Mesenchymal stem cell (in vitro differentiated cells and primary cell): Measurements from ENCODE around the gene TRIM67.
A peak's percentile ranks its signal among the peaks of the same experiment; 100 is the strongest.

Experiments
- DNase-seq: peaks from one replicate; pipeline ENCODE4 v3.0.0-alpha.2; 2013
- H2AFZ ChIP-seq: one replicate; pipeline ENCODE4 v1.6.1; 2013; ENCODE audit warnings: low read depth, mild to moderate bottlenecking, control low read depth, inconsistent platforms, low read length, moderate library complexity
- H2AK5ac ChIP-seq: 2 replicates; pipeline ENCODE4 v1.6.1; 2013; ENCODE audit warnings: low read length, moderate library complexity, mild to moderate bottlenecking, inconsistent platforms; ENCODE audit not compliant: severe bottlenecking
- H2BK120ac ChIP-seq: one replicate; pipeline ENCODE4 v1.6.1; 2013; ENCODE audit warnings: low read depth, mild to moderate bottlenecking, inconsistent platforms, low read length, moderate library complexity
- H2BK12ac ChIP-seq, 2 experiments: one replicate each; pipeline ENCODE4 v1.6.1; 2013; ENCODE audit warnings: inconsistent platforms in 2 of 2, low read length in 2 of 2, mild to moderate bottlenecking in 2 of 2, moderate library complexity in 2 of 2, control low read depth in 1 of 2
- H2BK15ac ChIP-seq: one replicate; pipeline ENCODE4 v1.6.1; 2013; ENCODE audit warnings: mild to moderate bottlenecking, low read depth, inconsistent platforms; ENCODE audit not compliant: poor library complexity, severe bottlenecking
- H2BK5ac ChIP-seq: 2 replicates; pipeline ENCODE4 v1.6.1; 2013; ENCODE audit warnings: low read depth, mild to moderate bottlenecking, low read length, control low read depth, inconsistent platforms; ENCODE audit not compliant: poor library complexity, severe bottlenecking
- H3K14ac ChIP-seq, 2 experiments: one replicate each; pipeline ENCODE4 v1.6.1; 2013; ENCODE audit warnings: inconsistent platforms in 2 of 2, low read length in 2 of 2, control low read depth in 1 of 2, mild to moderate bottlenecking in 1 of 2, moderate library complexity in 1 of 2
- H3K18ac ChIP-seq, 2 experiments: one replicate each; pipeline ENCODE4 v1.6.1; 2013; ENCODE audit warnings: inconsistent platforms in 2 of 2, low read length in 2 of 2, control low read depth in 1 of 2, low read depth in 1 of 2, mild to moderate bottlenecking in 1 of 2
- H3K23ac ChIP-seq, 2 experiments: one replicate each; pipeline ENCODE4 v1.6.1; 2013; ENCODE audit warnings: inconsistent platforms in 2 of 2, low read length in 2 of 2, mild to moderate bottlenecking in 2 of 2, moderate library complexity in 2 of 2, control low read depth in 1 of 2
- H3K27ac ChIP-seq: 2 replicates; pipeline ENCODE4 v1.5.1; 2013; ENCODE audit warnings: mild to moderate bottlenecking, moderate library complexity, low read length, control low read depth, inconsistent platforms; ENCODE audit not compliant: poor library complexity, severe bottlenecking
- H3K27me3 ChIP-seq, 2 experiments: 2 replicates each; pipeline versions ENCODE4 v1.6.1 to v1.7.0; 2013; ENCODE audit warnings: low read length in 2 of 2, mild to moderate bottlenecking in 2 of 2, moderate library complexity in 2 of 2, control low read depth in 1 of 2, inconsistent platforms in 1 of 2; ENCODE audit not compliant: control insufficient read depth in 1 of 2, insufficient read depth in 1 of 2
- H3K36me3 ChIP-seq, 2 experiments: 2 replicates each; pipeline versions ENCODE4 v1.6.1 to v1.7.0; 2013; ENCODE audit warnings: low read length in 2 of 2, control low read depth in 1 of 2, inconsistent platforms in 1 of 2, low read depth in 1 of 2, mild to moderate bottlenecking in 1 of 2; ENCODE audit not compliant: insufficient read depth in 2 of 2, control insufficient read depth in 1 of 2
- H3K4ac ChIP-seq, 2 experiments: one replicate each; pipeline ENCODE4 v1.6.1; 2013; ENCODE audit warnings: inconsistent platforms in 2 of 2, low read length in 2 of 2, mild to moderate bottlenecking in 2 of 2, moderate library complexity in 2 of 2, control low read depth in 1 of 2, low read depth in 1 of 2
- H3K4me1 ChIP-seq: 2 replicates; pipeline ENCODE4 v1.6.1; 2013; ENCODE audit warnings: low read depth, low read length, control low read depth; ENCODE audit not compliant: control insufficient read depth, insufficient read depth
- H3K4me2 ChIP-seq: 2 replicates; pipeline ENCODE4 v1.6.1; 2013; ENCODE audit warnings: low read length, mild to moderate bottlenecking, inconsistent platforms; ENCODE audit not compliant: poor library complexity, severe bottlenecking
- H3K4me3 ChIP-seq, 2 experiments: 2 replicates each; pipeline versions ENCODE4 v1.5.1 to v1.7.0; 2013; ENCODE audit warnings: low read length in 2 of 2, mild to moderate bottlenecking in 2 of 2, control low read depth in 1 of 2, low read depth in 1 of 2; ENCODE audit not compliant: insufficient read depth in 1 of 2
- H3K79me1 ChIP-seq: replicated peaks from 2 replicates; pipeline ENCODE4 v1.6.1; 2013; ENCODE audit warnings: mild to moderate bottlenecking, control low read depth, low read length, inconsistent platforms; ENCODE audit not compliant: poor library complexity, severe bottlenecking
- H3K9ac ChIP-seq: 2 replicates; pipeline ENCODE4 v1.7.0; 2013; ENCODE audit warnings: mild to moderate bottlenecking, low read length, moderate library complexity
- H3K9me3 ChIP-seq: 2 replicates; pipeline ENCODE4 v1.7.0; 2013; ENCODE audit warnings: mild to moderate bottlenecking, low read length; ENCODE audit not compliant: control insufficient read depth
- H4K8ac ChIP-seq: one replicate; pipeline ENCODE4 v1.6.1; 2013; ENCODE audit warnings: inconsistent platforms, mild to moderate bottlenecking, low read length, moderate library complexity
- H4K91ac ChIP-seq: one replicate; pipeline ENCODE4 v1.6.1; 2013; ENCODE audit warnings: mild to moderate bottlenecking, low read length, inconsistent platforms
- WGBS: methylation state at CpG from one replicate; pipeline ENCODE4 v1.1.7; 2013; ENCODE audit warnings: mixed read lengths; 5-methylcytosine and 5-hydroxymethylcytosine counted together

The TRIM67 gene

DNA sequence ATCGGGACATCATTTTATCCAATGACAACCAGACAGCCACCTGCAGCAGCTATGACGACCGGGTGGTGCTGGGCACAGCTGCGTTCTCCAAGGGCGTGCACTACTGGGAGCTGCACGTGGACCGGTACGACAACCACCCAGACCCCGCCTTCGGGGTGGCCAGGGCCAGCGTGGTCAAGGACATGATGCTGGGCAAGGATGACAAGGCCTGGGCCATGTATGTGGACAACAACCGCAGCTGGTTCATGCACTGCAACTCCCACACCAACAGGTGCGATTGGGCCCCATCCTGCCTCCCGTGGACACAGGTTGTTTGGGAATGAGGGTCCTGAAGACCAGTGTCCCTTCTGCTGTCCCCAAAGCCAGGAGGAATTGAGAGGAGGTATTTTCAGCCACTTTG is 47.1 kb downstream of the TRIM67 start:
- Histone ChIP-seq H4K8ac (no peak overlapping the region), H3K4me1 (peaks cover 6% of the 10 kb centered on the region), H2BK15ac (no peak overlapping the region), H3K14ac (no peak overlapping the region), H2BK5ac (no peak overlapping the region), H3K18ac (no peak overlapping the region), H3K4me2 (no peak overlapping the region), H3K36me3 (peaks cover 0 to 3% of the 10 kb centered on the region in 2 experiments), H2BK120ac (no peak overlapping the region), H3K23ac (no peak overlapping the region), H3K79me1 (no peaks in the 10 kb centered on the region), H4K91ac (no peak overlapping the region), H3K27ac (no peak overlapping the region), H2AFZ (no peak overlapping the region), H3K27me3 (peaks cover 17 to 20% of the 10 kb centered on the region in 2 experiments), H3K9ac (no peak overlapping the region), H2BK12ac (no peak overlapping the region), H3K4me3 (no peak overlapping the region), H3K4ac (no peak overlapping the region), H2AK5ac (no peak overlapping the region), H3K9me3 (no peaks in the 10 kb centered on the region)
- no peak for DNase-seq
- WGBS: 83% methylated on average over 13 of the region's 14 CpGs

DNA sequence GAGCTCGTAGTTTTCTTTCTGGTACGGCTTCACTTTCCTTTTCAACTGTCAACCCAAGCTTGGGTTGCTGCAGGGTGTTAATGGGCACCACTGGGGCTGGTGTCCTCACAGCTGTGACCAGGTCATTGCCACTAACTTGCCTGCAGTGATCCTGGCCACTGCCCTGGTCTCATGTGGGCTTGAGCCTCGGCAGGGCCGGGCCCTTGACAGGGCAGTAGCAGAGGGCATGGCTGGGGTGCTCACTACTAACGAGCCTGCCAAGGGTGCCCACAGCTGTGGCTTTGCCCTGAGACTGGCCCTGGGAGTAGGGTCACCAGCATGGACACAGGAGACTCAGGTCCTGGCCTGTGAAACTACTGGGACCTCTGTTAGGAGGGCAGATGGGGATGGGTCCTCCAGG is 47.7 kb downstream of the TRIM67 start:
- Histone ChIP-seq H3K79me1 (no peaks in the 10 kb centered on the region), H4K8ac (no peak overlapping the region)
- WGBS: 75% methylated on average over 5 of the region's 5 CpGs

DNA sequence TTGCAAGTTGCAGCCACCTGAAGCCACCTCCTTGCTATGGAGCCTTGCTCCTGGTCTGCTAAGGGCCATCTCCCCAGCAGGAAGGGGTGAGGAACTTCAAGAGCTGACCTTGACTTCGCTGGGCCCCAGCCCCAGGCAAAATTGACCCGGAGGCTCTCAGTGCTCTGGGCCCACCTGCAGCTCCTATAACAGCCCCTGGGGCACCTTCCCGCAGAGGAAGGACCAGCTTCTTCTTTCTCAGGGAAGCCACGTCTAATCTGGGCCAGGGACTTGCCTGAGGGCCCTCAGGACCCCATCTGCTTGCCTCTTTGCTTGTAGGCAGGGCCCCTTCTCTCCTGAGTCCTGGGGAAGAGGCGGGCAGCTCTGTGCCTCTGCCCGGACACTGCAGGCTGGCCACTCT is 48.3 kb downstream of the TRIM67 start:
- Histone ChIP-seq H3K9ac (no peak overlapping the region), H3K27me3 (peaks cover 20 to 27% of the 10 kb centered on the region in 2 experiments), H4K91ac (no peak overlapping the region), H2AFZ (no peak overlapping the region), H3K27ac (no peak overlapping the region), H3K4ac (no peak overlapping the region), H3K4me3 (no peak overlapping the region), H3K14ac (no peak overlapping the region), H3K4me2 (no peak overlapping the region), H2AK5ac (no peak overlapping the region), H3K18ac (no peak overlapping the region), H2BK12ac (no peak overlapping the region), H2BK15ac (no peak overlapping the region), H3K36me3 (peaks cover 0 to 3% of the 10 kb centered on the region in 2 experiments), H3K23ac (no peak overlapping the region), H3K79me1 (no peaks in the 10 kb centered on the region), H2BK120ac (no peak overlapping the region), H4K8ac (no peak overlapping the region), H3K4me1 (peaks cover 6% of the 10 kb centered on the region), H3K9me3 (no peaks in the 10 kb centered on the region), H2BK5ac (no peak overlapping the region)
- WGBS: 76% methylated on average over 6 of the region's 6 CpGs
- DNase-seq: no peak

More for the DNA sequence above, 47.7 kb downstream of the TRIM67 start:
- peaks cover 6% of the 10 kb centered on the region for H3K4me1 ChIP-seq
- no peak overlapping the region for H2BK12ac ChIP-seq
- no peak overlapping the region for H3K4me2 ChIP-seq
- H2BK5ac ChIP-seq: no peak overlapping the region
- H3K27ac ChIP-seq: no peak overlapping the region
- H3K23ac ChIP-seq: no peak overlapping the region
- H3K9me3 ChIP-seq: no peaks in the 10 kb centered on the region
- no peak overlapping the region for H2BK15ac ChIP-seq
- H3K4ac ChIP-seq: no peak overlapping the region
- no peak overlapping the region for H3K14ac ChIP-seq
- H3K18ac ChIP-seq: no peak overlapping the region
- no peak for DNase-seq
- H3K9ac ChIP-seq: no peak overlapping the region
- no peak overlapping the region for H2AK5ac ChIP-seq
- peaks cover 17 to 21% of the 10 kb centered on the region in 2 experiments for H3K27me3 ChIP-seq
- no peak overlapping the region for H4K91ac ChIP-seq
- peaks cover 0 to 3% of the 10 kb centered on the region in 2 experiments for H3K36me3 ChIP-seq
- no peak overlapping the region for H3K4me3 ChIP-seq
- no peak overlapping the region for H2BK120ac ChIP-seq
- H2AFZ ChIP-seq: no peak overlapping the region

DNA sequence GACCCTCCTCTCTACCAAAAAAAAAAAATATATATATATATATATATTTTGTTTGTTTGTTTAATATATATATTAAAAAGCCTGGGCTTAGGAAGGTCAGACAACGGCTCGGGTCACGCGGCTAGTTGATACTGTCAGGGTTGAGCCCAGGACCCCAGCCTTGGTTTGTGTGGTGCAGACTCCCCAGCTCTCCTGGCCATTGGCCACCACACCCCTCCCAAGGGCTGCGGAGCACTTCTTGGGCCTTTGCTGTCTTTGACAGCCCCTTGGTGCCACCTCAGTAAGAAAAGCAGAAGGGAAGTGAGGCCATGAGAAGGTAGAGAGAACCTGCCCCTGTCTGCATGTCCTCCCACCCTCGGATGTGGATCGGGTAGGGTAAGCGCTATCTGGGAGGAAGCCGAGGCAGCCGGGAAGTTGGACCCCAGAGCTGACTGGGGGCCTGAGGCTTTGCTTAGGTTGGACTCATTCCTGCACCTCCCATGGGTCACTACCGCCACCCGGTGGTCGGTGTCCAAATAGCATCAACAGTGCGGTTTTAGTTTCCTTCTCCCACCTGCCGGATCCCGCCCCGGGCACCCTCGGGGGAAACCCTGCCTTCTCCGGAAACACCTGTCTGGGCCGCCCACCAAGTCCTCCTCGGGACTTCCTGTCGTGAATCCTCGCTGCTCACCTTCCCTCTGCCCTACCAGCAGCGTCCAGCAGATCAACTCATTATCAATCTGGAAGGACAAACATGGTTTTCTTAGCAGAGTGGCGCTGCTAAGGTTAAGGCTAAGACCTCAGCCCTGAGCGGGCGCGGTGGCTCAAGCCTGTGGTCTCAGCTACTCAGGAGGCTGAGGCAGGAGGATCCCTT is 49.4 kb downstream of the TRIM67 start:
- Histone ChIP-seq H3K36me3 (peaks cover 0 to 3% of the 10 kb centered on the region in 2 experiments), H3K18ac (peak overlapping the region in 1 of 2 experiments; percentile 16), H2BK15ac (no peak overlapping the region), H3K23ac (no peak overlapping the region), H2BK120ac (no peak overlapping the region), H2AK5ac (no peak overlapping the region), H3K9me3 (no peaks in the 10 kb centered on the region), H3K14ac (peak overlapping the region in 1 of 2 experiments; percentile 46), H4K91ac (peak overlapping the region; percentile 22), H4K8ac (no peak overlapping the region), H2BK5ac (no peak overlapping the region), H3K27me3 (peaks cover 28 to 38% of the 10 kb centered on the region in 2 experiments), H3K79me1 (no peaks in the 10 kb centered on the region), H2AFZ (peak overlapping the region; percentile 60), H3K9ac (peak overlapping the region; percentile 47), H2BK12ac (no peak overlapping the region), H3K4me1 (peaks cover 6% of the 10 kb centered on the region), H3K4ac (no peak overlapping the region), H3K27ac (no peak overlapping the region), H3K4me2 (peak overlapping the region; percentile 65), H3K4me3 (peak overlapping the region; percentile 5 to 80)
- WGBS: 22% methylated on average over 28 of the region's 28 CpGs
- peak; percentile 74 for DNase-seq
